ENCODE results near the gene NTMT1. TPM values are rescaled to one million over a fixed set of nuclear protein-coding genes. Genes with fewer than 3 reads are reported as not detected.
A peak's percentile ranks its signal among the peaks of the same experiment; 100 is the strongest.

The NTMT1 gene
- total RNA-seq, 2 experiments from 2014 or later, result 78.8 to 79.4 TPM

DNA sequence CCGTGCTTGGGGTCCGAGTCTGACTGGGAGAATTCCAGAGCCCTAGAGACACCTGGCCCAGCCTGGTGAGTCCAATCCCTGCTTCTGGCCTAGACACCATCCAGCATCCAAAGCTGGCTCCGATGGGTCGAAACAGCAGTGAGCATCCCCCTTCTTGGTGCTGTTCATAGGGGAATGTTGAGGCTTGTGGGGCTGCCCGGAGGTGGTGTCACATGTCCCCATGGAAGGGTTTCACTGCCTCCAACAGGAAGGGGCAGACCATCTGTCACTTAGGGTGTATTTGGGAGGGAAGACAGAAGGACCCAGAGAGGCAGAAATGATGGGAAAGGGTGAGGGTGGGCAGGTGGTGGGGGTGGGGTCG lies 19.0 kb upstream of the NTMT1 start:
- Mint-ChIP-seq H3K27me3 (no peaks in the 10 kb centered on the region), H3K9me3 (no peaks in the 10 kb centered on the region), H3K4me1 (peaks cover 29% of the 10 kb centered on the region), H3K27ac (peak overlapping the region; percentile 87), H3K36me3 (no peaks in the 10 kb centered on the region), H3K4me3 (no peak overlapping the region)
- no peak for DNase-seq

DNA sequence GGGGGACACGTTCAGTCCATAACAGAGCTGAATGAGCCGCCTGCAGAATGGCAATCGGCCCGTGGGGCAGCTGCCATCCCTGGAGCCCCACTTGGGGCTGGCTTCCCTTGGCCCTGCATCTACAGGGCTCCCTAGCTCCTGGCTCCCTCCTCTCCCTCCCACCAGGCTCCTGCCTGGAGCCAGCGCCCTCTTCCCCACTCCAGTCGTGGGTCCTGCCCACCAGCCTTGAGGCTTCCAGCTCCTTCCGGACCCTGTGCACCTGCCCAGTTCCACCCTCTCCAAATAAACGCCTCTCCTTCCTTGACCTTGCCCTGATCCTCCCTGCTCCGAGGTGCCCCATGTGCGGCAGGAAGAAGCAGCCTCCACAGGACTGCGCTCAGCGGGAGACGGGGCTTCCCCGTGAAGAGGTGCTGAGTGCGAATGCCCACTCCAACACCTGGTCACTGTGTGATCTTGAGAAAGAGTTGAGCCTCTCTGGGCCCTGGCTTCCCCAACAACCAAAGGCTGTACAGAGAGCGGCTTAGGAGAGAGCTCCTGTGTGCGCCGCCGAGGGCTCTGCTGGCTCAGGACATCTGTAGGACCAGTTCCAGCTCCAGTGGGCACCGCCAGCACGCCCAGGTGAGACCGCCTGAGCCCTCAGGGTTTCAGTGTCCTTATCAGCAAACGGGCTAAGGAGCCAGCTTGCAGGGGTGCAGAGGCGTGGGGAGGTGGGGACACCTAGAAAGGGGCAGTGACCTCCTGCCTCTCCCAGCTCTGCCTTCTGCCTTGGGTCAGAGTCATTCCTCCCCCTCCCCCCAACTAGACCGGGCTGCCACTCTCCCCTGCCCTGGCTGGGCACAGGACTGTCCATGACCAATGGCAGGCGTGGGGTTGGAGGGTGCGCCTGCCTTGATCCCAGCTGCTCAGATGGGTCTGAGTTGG lies 17.1 kb upstream of the NTMT1 start:
- no peak for DNase-seq
- Mint-ChIP-seq H3K36me3 (no peaks in the 10 kb centered on the region), H3K27ac (no peak overlapping the region), H3K4me3 (no peak overlapping the region), H3K4me1 (peaks cover 23% of the 10 kb centered on the region), H3K27me3 (no peaks in the 10 kb centered on the region), H3K9me3 (no peaks in the 10 kb centered on the region)

DNA sequence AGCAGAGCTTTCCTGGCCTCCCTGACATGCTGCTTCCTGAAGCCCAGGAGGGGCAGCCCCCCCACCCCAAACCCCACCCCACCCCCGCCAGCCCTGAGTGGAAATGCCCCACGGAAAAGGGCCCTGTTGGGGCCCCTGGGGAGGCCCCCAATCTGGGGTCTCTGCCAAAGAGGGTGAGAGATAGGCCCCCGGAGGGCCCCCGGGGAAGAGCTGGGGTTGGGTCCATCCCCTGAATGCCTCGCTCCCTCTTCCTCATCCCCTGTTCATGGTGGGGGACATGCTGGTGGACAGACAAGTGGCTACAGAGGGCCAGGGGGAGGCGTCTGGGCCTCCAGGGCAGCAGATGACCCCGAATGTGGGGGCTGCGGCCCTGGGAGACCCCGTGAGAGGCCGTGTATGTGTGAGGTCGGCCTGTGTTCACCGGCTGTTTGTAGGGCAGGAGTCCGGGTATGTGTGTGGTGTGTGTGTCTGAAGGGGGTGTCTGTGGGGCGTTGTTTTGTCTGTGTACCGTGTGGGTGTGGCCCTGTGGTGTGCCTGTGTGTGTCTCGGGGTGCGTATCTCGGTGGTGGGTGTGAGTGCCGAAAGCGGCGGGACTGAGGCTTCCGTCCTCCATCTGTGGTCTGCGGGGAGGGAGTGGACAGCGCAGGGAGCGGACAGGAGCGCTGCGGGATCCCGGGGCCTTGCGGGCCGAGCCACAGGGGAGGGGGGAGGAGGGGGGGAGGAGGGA lies 16.3 kb upstream of the NTMT1 start:
- no peaks in the 10 kb centered on the region for H3K27me3 Mint-ChIP-seq
- peak overlapping the region; percentile 81 for H3K4me3 Mint-ChIP-seq
- DNase-seq, result no peak
- H3K36me3 Mint-ChIP-seq, result no peaks in the 10 kb centered on the region
- H3K9me3 Mint-ChIP-seq, result no peaks in the 10 kb centered on the region
- peak overlapping the region; percentile 65 for H3K27ac Mint-ChIP-seq
- peaks cover 20% of the 10 kb centered on the region for H3K4me1 Mint-ChIP-seq

DNA sequence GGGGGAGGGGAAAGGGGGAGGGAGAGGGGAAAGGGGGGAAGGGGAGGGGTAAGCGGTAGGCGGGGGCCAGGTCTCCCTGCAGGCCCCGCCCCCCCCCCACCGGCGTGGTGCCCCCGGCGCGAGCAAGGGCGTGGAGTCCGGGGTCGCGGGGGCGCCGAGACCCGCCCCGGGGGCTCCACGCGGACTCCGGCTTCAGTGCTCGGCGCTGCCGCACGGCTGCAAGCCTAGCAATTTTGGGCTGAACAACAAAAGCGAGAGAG lies 15.8 kb upstream of the NTMT1 start:
- H3K27ac Mint-ChIP-seq, result no peak overlapping the region
- H3K9me3 Mint-ChIP-seq, result no peaks in the 10 kb centered on the region
- no peak for DNase-seq
- no peaks in the 10 kb centered on the region for H3K36me3 Mint-ChIP-seq
- H3K4me3 Mint-ChIP-seq, result peak overlapping the region; percentile 40
- no peaks in the 10 kb centered on the region for H3K27me3 Mint-ChIP-seq
- peaks cover 16% of the 10 kb centered on the region for H3K4me1 Mint-ChIP-seq

DNA sequence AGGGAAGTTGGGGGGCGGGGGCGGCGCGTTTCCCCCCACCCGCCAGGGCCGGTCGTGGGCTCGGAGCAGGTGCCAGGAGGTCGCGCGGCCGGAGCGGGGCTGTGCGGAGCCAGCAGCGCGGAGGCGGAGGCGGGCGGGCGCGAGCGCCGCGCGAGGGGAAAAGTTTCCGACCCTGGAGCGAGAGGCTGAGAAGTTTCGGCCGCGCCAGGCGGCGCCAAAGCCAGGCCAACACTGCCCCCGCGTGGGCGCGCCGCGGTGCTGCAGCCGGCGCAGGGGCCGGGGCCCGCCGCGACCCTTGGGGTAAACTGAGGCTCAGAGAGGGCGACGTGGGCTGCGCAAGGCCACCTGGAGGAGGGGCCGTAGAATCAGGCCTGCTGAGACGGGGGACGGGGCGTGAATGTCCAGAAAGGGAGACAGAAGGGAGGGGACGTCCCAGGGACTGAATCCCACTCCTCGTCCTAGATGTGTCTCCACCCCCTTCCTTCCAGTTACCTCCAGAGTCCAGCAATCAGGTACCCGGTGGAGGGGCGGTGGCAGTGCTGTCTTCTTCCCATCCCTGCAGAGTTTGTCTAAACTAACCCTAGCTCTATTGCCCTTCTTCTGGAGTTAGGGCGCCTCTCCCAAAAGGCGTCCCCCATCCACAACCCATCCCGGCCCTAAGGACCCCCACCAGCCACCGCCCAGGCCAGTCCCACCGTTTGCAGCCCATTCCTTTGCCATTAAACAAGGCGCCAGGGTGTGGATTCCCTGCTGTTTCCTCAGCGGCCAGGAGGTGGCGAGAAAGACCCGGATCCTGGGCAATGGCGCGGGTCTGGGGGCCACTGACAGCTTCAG lies 15.3 kb upstream of the NTMT1 start:
- no peak overlapping the region for H3K27ac Mint-ChIP-seq
- H3K4me1 Mint-ChIP-seq, result peaks cover 16% of the 10 kb centered on the region
- no peaks in the 10 kb centered on the region for H3K27me3 Mint-ChIP-seq
- H3K4me3 Mint-ChIP-seq, result peak overlapping the region; percentile 64
- peak; percentile 81 for DNase-seq
- no peaks in the 10 kb centered on the region for H3K9me3 Mint-ChIP-seq
- no peaks in the 10 kb centered on the region for H3K36me3 Mint-ChIP-seq

DNA sequence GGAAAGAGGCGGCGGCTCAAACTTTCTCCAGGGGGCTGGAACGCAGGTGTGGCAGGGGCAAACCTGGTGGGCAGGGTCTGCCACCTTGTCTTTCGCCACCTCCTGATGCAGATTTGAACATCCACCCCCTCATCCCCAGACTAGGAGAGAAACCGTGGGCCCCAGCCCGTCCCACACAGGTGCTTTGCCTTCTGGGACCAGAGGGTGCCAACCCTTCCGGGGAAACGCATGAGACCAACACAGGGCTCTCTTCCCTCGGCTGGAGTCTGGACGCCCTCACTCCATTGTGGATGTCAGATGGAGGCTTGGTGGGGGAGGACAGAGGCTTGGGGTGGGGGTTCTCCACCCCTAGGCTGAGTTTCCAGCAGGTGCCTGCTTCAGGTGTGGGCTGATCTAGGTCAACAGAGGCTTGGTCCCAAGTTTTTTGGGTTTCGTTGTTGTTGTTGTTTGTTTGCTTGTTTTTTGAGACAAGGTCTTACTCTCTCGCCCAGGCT lies 14.6 kb upstream of the NTMT1 start:
- no peaks in the 10 kb centered on the region for H3K9me3 Mint-ChIP-seq
- no peak overlapping the region for H3K4me3 Mint-ChIP-seq

DNA sequence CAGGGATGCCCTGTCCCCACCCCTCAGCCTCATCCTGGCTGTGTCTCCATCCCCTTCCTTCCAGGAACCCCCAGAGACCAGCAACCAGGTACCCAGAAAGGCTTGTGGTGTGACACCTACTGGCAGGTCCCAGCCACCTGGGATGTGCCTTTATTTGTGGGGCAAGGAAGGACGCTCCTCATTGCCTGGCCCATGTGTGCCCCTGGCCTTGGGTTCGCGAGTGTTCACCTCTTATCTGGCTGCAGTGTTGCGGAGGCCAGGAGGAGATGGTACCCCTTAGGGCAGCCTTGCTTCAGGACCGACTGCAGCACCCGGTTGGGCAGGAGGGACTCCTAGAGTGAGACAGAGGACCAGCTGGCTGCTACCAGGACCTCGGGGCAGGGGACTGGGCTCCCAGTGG lies 13.8 kb upstream of the NTMT1 start:
- Mint-ChIP-seq H3K4me1 (peaks cover 14% of the 10 kb centered on the region), H3K27me3 (no peaks in the 10 kb centered on the region), H3K4me3 (no peak overlapping the region), H3K27ac (no peak overlapping the region), H3K9me3 (no peaks in the 10 kb centered on the region), H3K36me3 (no peaks in the 10 kb centered on the region)
- no peak for DNase-seq

More for the DNA sequence above, 14.6 kb upstream of the NTMT1 start:
- Mint-ChIP-seq H3K27me3 (no peaks in the 10 kb centered on the region), H3K36me3 (no peaks in the 10 kb centered on the region), H3K27ac (no peak overlapping the region), H3K4me1 (peaks cover 16% of the 10 kb centered on the region)
- DNase-seq, result no peak

DNA sequence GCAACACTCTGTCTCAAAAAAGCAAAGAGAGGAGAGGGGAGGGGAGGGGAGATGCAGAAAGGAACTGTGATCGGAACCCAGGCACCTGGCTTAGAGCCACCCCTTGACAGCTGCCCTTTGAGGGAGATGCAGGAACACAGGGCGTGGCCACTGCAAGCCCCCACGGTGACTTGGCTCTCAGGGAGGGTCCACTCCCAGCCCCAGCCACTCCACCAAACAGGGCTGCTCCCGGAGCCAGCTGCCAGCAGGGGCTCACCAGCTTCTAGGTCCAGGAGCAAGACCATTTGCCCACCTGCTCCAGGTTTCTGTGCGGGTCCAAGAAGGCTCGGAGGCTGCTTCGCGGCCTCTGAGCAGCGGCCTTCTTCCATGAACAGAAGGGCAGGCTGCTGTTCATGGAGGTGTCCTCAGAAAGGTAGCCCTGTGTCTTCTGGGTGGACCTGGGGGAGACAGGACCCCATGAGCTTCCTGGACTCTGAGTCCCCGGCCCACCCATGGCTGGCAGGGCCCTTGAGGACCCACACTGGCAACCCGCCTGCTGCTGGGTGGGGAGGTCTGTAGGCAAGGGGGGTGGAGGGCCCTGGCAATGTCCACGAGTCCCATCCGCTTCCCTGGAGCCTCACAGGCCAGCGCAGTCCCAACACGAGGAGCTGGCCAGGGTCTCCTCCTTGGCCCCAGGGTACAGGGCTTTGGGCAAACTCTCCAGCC lies 13.0 kb upstream of the NTMT1 start:
- H3K4me1 Mint-ChIP-seq, result peaks cover 8% of the 10 kb centered on the region
- DNase-seq, result no peak
- H3K27me3 Mint-ChIP-seq, result no peaks in the 10 kb centered on the region
- H3K9me3 Mint-ChIP-seq, result no peaks in the 10 kb centered on the region
- no peaks in the 10 kb centered on the region for H3K36me3 Mint-ChIP-seq
- no peak overlapping the region for H3K27ac Mint-ChIP-seq
- H3K4me3 Mint-ChIP-seq, result no peak overlapping the region

DNA sequence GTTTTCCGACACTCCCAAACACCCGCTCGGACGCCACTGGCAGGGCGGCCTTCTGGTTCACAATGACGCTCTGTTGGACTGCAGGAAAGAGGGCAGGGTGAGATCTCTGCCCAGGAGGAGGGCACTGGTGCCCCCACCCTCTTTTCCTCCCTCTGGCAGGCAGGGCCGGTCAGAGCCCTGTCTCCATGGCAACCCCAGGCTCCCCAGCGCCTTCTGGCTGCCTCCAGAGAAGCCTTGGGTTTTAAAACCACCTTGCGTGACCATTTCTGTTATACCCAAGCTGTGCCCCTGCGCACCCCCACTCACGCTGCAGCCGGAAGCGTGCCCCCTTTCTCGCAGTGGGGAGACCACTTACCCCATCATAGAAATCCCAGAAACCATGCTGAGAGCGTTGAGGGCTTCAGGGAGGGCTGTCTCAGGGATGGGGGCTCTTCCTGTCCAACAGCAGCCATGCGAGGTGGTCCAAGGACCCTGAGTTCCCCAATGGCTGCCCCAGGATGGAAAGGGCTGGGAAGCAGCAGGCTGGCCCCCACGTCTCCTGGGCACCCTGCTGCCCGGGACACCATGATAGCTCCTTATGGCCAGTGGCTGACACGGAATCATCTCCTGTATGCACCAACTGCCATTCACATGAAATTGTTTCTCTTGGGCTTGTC lies 12.3 kb upstream of the NTMT1 start:
- Mint-ChIP-seq H3K9me3 (no peaks in the 10 kb centered on the region), H3K4me3 (no peak overlapping the region), H3K36me3 (no peaks in the 10 kb centered on the region), H3K27me3 (no peaks in the 10 kb centered on the region), H3K4me1 (peaks cover 8% of the 10 kb centered on the region), H3K27ac (no peak overlapping the region)
- no peak for DNase-seq

DNA sequence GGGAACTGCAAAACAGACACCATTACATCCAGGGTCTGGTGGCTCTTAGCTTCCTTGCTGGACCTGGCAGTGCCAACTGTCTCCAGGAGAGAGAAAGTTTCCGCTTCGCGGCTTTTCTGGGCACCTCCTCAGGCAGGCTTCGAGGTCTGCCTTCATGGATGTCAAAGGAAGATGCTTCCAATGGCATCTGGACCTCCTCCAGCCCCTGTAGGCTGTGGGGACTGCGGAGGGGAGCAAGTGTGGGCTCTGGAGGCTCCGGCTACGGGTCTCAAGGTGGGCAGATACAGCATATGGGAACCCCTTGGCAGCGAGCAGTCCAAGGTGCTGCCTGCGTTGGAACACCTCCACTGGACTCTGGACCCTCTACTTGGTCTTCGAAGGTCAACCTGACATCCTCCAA lies 11.0 kb upstream of the NTMT1 start:
- H3K27me3 Mint-ChIP-seq, result peaks cover 10% of the 10 kb centered on the region

DNA sequence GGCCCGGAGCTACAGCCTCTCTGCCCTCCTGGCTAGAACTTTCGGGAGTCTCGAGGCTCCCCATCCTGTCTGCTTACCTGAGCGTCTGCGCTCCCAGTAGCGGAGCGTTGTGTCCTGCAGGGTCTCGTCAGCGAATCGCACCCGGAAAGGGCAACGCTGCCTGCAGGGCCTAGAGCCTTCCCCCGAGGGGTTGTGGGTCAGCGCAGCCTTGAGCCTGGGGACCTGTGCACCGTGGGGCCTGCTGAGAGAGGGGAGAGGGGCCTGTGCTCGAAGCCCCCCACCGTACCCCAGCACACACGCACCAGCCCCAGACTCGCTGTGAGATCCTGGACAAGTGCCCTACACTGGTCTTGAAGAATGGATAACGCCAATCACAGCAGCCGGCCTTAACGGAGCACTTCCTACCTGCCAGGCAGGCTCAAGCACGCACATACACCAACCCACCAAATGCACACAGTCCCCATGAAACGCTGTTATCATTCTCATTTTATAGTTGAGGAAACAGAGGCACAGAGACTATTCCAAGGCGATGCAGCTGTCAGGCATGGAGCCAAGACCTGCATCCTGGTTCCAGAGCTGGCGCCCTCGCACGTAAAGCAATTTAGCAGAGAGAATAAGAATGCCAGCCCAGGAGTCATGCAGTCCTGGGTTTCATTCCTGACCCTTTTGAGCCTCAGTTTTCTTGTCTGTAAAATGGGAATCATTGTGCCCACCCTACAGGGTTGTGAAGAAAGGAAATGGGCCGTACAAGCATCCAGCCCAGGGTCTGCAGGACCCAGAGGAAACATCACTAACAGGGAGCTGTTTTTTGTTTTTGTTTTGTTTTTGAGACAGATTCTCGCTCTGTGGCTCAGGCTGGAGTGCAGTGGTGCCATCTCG lies 10.3 kb upstream of the NTMT1 start:
- Mint-ChIP-seq H3K27ac (no peak overlapping the region), H3K9me3 (no peaks in the 10 kb centered on the region), H3K4me3 (no peak overlapping the region), H3K4me1 (peaks cover 3% of the 10 kb centered on the region), H3K36me3 (no peaks in the 10 kb centered on the region), H3K27me3 (peaks cover 10% of the 10 kb centered on the region)
- DNase-seq, result no peak

More for the DNA sequence above, 11.0 kb upstream of the NTMT1 start:
- Mint-ChIP-seq H3K4me3 (no peak overlapping the region), H3K36me3 (no peaks in the 10 kb centered on the region), H3K9me3 (no peaks in the 10 kb centered on the region), H3K27ac (no peak overlapping the region), H3K4me1 (peaks cover 4% of the 10 kb centered on the region)
- DNase-seq, result no peak

DNA sequence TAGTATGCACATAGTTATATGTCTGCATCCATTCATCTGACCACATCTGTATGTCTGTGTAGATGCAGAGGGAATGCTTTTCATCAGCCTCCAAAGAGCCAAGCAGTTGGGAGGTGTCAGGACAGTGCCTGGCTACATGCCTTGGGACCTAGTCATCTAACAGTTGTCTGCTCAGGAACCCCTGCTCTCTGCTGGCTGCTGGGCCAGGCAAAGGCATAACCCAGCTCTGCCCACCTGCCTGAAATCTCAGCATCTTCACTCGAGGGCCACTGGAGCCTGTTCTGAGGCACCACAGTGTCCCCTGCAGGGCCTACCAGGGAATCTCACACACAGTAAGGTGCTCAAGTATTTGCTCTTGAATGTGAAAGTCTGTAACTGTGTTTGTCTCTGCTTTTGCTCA lies 8.8 kb upstream of the NTMT1 start:
- Mint-ChIP-seq H3K27me3 (peaks cover 23% of the 10 kb centered on the region), H3K36me3 (no peaks in the 10 kb centered on the region), H3K9me3 (no peaks in the 10 kb centered on the region), H3K4me1 (no peaks in the 10 kb centered on the region), H3K4me3 (no peak overlapping the region), H3K27ac (no peak overlapping the region)
- DNase-seq, result no peak

DNA sequence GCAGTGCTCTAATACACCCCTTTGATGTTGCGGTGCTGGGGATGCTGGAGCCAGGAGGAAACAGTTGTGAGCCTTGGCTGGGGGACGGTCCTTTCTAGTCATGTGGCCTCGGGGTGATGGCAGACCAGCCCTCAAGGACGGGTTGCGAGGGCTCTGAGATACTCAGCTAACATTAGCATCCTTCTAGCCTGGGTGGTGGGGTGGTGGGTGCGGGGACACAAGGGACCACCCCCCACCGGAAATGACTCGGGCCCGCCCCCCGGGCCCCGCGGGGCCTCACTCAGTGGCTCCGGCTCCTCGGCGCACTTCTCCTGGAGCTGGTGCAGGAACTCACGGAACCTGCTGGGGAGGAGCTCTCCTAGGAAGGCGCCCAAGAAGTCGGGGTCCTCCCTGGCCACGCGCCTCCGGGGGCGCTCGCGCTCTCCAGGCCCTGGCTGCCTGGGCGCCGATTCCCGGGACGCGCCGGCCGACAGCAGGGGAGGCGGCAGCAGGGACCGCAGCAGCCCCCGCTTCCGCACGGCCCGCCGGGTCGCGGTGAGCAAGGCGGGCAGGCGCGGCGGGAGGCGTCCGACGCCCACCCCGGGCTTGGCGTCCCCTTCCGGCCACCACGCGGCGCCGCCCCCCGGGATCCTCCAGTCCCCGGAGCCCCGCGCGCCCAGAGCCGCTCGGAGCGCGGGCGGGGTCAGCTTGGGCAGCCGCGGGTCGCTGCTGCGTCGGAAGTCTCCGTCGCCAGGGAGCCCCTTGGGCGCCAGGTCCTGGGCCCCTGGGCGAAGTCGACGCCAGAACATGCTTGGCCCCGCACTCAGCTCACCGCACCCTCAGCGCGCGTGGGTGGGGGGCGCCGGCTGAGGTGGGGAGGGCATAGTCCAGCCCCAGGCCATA lies 5.9 kb upstream of the NTMT1 start:
- peaks cover 9% of the 10 kb centered on the region for H3K4me1 Mint-ChIP-seq
- H3K27ac Mint-ChIP-seq, result no peak overlapping the region
- no peak for DNase-seq
- H3K36me3 Mint-ChIP-seq, result peaks cover under 1% of the 10 kb centered on the region
- H3K4me3 Mint-ChIP-seq, result peak overlapping the region; percentile 23
- H3K9me3 Mint-ChIP-seq, result no peaks in the 10 kb centered on the region
- peaks cover 33% of the 10 kb centered on the region for H3K27me3 Mint-ChIP-seq
